ENCODE results near the gene B3GAT1.

B3GAT1 gene

DNA sequence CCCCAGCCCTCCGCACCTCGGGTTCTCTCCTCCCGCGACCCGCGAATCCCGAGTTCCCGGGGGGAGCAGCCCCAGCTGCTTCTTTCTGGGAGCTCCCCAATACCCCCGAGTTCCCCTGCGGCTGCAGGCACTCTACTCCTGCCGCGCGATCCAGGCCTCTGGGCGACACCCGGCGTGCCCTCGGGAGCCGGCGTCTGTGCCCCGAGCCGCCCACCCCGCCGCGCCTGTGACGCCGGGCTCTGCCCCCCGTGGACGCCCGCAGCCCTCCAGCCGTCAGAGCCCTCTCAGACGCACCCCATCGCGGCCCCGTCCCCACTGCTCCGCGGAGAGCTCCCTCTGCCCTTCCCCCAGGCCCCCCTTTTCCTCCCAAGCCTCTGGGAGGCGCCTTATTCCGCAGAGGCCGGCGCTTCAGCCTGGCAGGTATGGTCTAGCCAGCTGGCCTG lies 79.8 kb downstream of the B3GAT1 start:
- no peak for TF ChIP-seq CTCF (IDR thresholded peaks at IDR 0.05; ENCODE audit: unreplicated experiment in 3 of 3)
- peak overlapping the region; percentile 81 to 86 (median 82) for H3K4me3 Mint-ChIP-seq
- no peak overlapping the region for H3K27ac Mint-ChIP-seq

DNA sequence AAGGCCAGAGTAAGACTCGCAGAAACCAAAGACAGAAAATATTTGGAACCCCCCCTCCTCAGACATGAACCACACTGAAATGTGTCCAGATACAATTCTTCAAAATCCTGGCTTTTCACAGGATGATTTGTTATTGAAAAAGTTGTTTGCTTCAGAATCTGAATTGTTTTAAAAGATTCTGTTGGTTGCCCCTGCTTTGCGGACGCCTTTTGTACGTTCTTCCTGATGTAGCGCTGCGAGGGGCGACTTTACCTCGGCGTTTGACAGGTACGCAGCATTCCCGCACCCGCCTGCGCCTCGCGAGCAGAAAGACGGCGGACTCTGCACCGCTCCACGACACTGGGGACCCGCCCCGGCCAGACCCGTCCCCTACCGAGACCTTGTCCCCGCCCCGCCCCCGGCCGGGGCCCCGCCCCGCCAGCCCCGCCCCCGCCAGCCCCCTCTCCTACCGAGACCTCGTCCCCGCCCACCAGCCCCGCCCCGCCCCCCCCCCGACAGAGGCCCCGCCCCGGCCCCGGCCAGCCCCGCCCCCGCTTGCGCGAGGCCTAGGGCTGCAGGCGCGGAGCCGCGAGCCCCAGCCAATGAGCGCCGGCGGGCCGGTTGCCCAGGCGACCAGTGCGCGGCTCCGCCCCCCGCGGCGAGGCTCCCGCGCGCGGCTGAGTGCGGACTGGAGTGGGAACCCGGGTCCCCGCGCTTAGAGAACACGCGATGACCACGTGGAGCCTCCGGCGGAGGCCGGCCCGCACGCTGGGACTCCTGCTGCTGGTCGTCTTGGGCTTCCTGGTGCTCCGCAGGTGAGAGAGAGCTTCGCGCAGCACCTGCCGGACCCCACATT lies 80.5 kb downstream of the B3GAT1 start, which contains the start of gene GLB1L2:
TSS of gene GLB1L2 (plus strand) at position 635 of the 835 bp plus-strand sequence. CDS start at position 709, 74 bp downstream.
- TF ChIP-seq CTCF (IDR thresholded peaks at IDR 0.05; ENCODE audit: unreplicated experiment in 3 of 3) = no peak
- Mint-ChIP-seq H3K4me1 (peaks cover 9% of the 10 kb centered on the region), H3K4me3 (peak within 1 kb of the TSS; percentile 84 to 89 (median 87)), H3K9me3 (peaks cover 2% of the 10 kb centered on the region), H3K36me3 (ENCODE audit: low read depth) (no peaks in the 10 kb centered on the region), H3K27ac (peak within 1 kb of the TSS in 2 of 3 experiments; percentile 54 to 66), H3K27me3 (ENCODE audit: low read depth) (peaks cover 71% of the 10 kb centered on the region)

More for the DNA sequence above, 79.8 kb downstream of the B3GAT1 start:
- peaks cover 9% of the 10 kb centered on the region for H3K4me1 Mint-ChIP-seq
- peaks cover 2% of the 10 kb centered on the region for H3K9me3 Mint-ChIP-seq
- no peaks in the 10 kb centered on the region for H3K36me3 Mint-ChIP-seq (ENCODE audit: low read depth)
- H3K27me3 Mint-ChIP-seq (ENCODE audit: low read depth) = peaks cover 73% of the 10 kb centered on the region

- H3K27me3 Mint-ChIP-seq (ENCODE audit: low read depth) = peaks cover 72% of the 10 kb centered on the region
- no peaks in the 10 kb centered on the region for H3K36me3 Mint-ChIP-seq (ENCODE audit: low read depth)
- peaks cover 2% of the 10 kb centered on the region for H3K9me3 Mint-ChIP-seq
- TF ChIP-seq CTCF (IDR thresholded peaks at IDR 0.05; ENCODE audit: unreplicated experiment in 3 of 3) = no peak
- peak overlapping the region; percentile 84 to 89 (median 87) for H3K4me3 Mint-ChIP-seq
- H3K4me1 Mint-ChIP-seq = peaks cover 9% of the 10 kb centered on the region
- H3K27ac Mint-ChIP-seq = no peak overlapping the region
Measured at GRCh38 chr11:134330611-134331353, 81.3 kb downstream of the B3GAT1 start.
